Neural cell (in vitro differentiated cells): ENCODE results near the gene LTB4R2. TPM values are rescaled to one million over a fixed set of nuclear protein-coding genes. Genes with fewer than 3 reads are reported as not detected.

Source experiments
- H2AFZ ChIP-seq: fragments of 200-600, 300-800 bp; sonication (generic), shearing (Covaris generic); 2 replicates; pipeline ENCODE4 v1.6.0; 2014; ENCODE audit warnings: low read depth, mild to moderate bottlenecking, antibody characterized with exemption, low read length, moderate library complexity
- H3F3A ChIP-seq: fragments of 200-600 bp; shearing (Covaris generic); 2 replicates; pipeline ENCODE4 v1.6.1; 2016; ENCODE audit warnings: mild to moderate bottlenecking, moderate library complexity, mixed read lengths, antibody characterized with exemption, low read length; ENCODE audit not compliant: insufficient read depth, poor library complexity, severe bottlenecking
- H3K27ac ChIP-seq: fragments of 200-600, 300-800 bp; sonication (generic), shearing (Covaris generic); 2 replicates; pipeline ENCODE4 v1.5.1; 2014; ENCODE audit warnings: mild to moderate bottlenecking, low read length, moderate library complexity
- H3K27me3 ChIP-seq: fragments of 300-800, 200-600 bp; sonication (generic), shearing (Covaris generic); 2 replicates; pipeline ENCODE4 v1.6.0; 2014; ENCODE audit warnings: mild to moderate bottlenecking, low read depth, low read length, moderate library complexity; ENCODE audit not compliant: insufficient read depth
- H3K36me3 ChIP-seq: fragments of 300-800, 200-600 bp; sonication (generic), shearing (Covaris generic); 2 replicates; pipeline ENCODE4 v1.5.1; 2014; ENCODE audit warnings: mild to moderate bottlenecking, antibody characterized with exemption, low read length, moderate library complexity; ENCODE audit not compliant: insufficient read depth
- H3K4me2 ChIP-seq: fragments of 300-800, 200-600 bp; sonication (generic), shearing (Covaris generic); 2 replicates; pipeline ENCODE4 v1.6.0; 2014; ENCODE audit warnings: mild to moderate bottlenecking, low read length
- H3K4me3 ChIP-seq: fragments of 300-800, 200-600 bp; sonication (generic), shearing (Covaris generic); 2 replicates; pipeline ENCODE4 v1.5.1; 2014; ENCODE audit warnings: mild to moderate bottlenecking, low read length, moderate library complexity
- H3K79me2 ChIP-seq: fragments of 200-600 bp; shearing (Covaris generic); replicated peaks from 2 replicates; pipeline ENCODE4 v1.6.0; 2014; ENCODE audit warnings: mild to moderate bottlenecking, low read length, moderate library complexity; ENCODE audit not compliant: insufficient read depth
- H3K9ac ChIP-seq: fragments of 300-800, 200-600 bp; sonication (generic), shearing (Covaris generic); 2 replicates; pipeline ENCODE4 v1.6.1; 2016; ENCODE audit warnings: mild to moderate bottlenecking, low read length, mixed read lengths
- H3K9me2 ChIP-seq: fragments of 200-600 bp; shearing (Covaris generic); 2 replicates; pipeline ENCODE4 v1.6.1; 2016; ENCODE audit warnings: mild to moderate bottlenecking, low read length, mixed read lengths; ENCODE audit not compliant: insufficient read depth
- H3K9me3 ChIP-seq: fragments of 200-600, 300-800 bp; sonication (generic), shearing (Covaris generic); 2 replicates; pipeline ENCODE4 v1.6.1; 2016; ENCODE audit warnings: mild to moderate bottlenecking, mixed run types, low read length, moderate library complexity, mixed read lengths
- H4K20me1 ChIP-seq: fragments of 200-600 bp; shearing (Covaris generic); 2 replicates; pipeline ENCODE4 v1.6.1; 2016; ENCODE audit warnings: mild to moderate bottlenecking, mixed run types; ENCODE audit not compliant: insufficient read depth
- EP300 ChIP-seq: fragments of 450-650 bp; conservative IDR thresholded peaks from 2 replicates; pipeline ENCODE4 v1.6.1; 2014; ENCODE audit warnings: antibody characterized with exemption, mild to moderate bottlenecking, moderate library complexity; ENCODE audit not compliant: poor library complexity, severe bottlenecking
- EZH2 ChIP-seq: fragments of 200-600, 300-800 bp; shearing (Covaris generic), sonication (generic); IDR thresholded peaks from 2 replicates; pipeline ENCODE4 v1.6.1; 2014; ENCODE audit warnings: antibody characterized with exemption, low read length, borderline replicate concordance, mild to moderate bottlenecking; ENCODE audit not compliant: insufficient read depth, poor library complexity, severe bottlenecking
- MXI1 ChIP-seq: fragments of 450-650 bp; conservative IDR thresholded peaks from 2 replicates; pipeline ENCODE4 v1.6.1; 2014; ENCODE audit warnings: antibody characterized with exemption, mild to moderate bottlenecking; ENCODE audit not compliant: poor library complexity, severe bottlenecking
- POLR2AphosphoS5 ChIP-seq: IDR thresholded peaks from 2 replicates; pipeline ENCODE4 v1.6.1; 2012
- RAD21 ChIP-seq: fragments of 450-650 bp; conservative IDR thresholded peaks from 2 replicates; pipeline ENCODE4 v1.6.1; 2014; ENCODE audit warnings: antibody characterized with exemption, mild to moderate bottlenecking, moderate library complexity
- SMC3 ChIP-seq: fragments of 450-650 bp; conservative IDR thresholded peaks from 2 replicates; pipeline ENCODE4 v1.6.1; 2014; ENCODE audit warnings: antibody characterized with exemption, mild to moderate bottlenecking, moderate library complexity; ENCODE audit not compliant: poor library complexity
- TAF1 ChIP-seq: IDR thresholded peaks from 2 replicates; pipeline ENCODE4 v1.6.1; 2012; ENCODE audit warnings: low read depth
- polyA plus RNA-seq: library from polyadenylated mRNA; depleted of rRNA; stranded (reverse); fragments of >200 nt; gene quantifications from 2 replicates; pipeline ENCODE4 v1.2.3, GENCODE V29; 2014
- TF ChIP-seq, protein P1 (sequence below): IDR thresholded peaks from 2 replicates; pipeline ENCODE4 v1.6.1; 2012; ENCODE audit warnings: borderline replicate concordance
- TF ChIP-seq, protein P2 (sequence below): fragments of 450-650 bp; IDR thresholded peaks from 2 replicates; pipeline ENCODE4 v1.5.1; 2014; ENCODE audit warnings: antibody characterized with exemption, mild to moderate bottlenecking, moderate library complexity; ENCODE audit not compliant: poor library complexity, severe bottlenecking

The LTB4R2 gene
- polyA plus RNA-seq, 1 donor from 2014 or later = 5.0 TPM

GRCh38 chr14:24313913-24314312 is 4.0 kb downstream of the LTB4R2 start:
- Histone ChIP-seq H3K36me3 (no peaks in the 10 kb centered on the region), H3K4me2 (no peak overlapping the region), H3K4me3 (no peak overlapping the region), H3F3A (no peaks in the 10 kb centered on the region), H3K27ac (no peak overlapping the region), H3K79me2 (no peaks in the 10 kb centered on the region), H2AFZ (no peak overlapping the region), H3K27me3 (peaks cover under 1% of the 10 kb centered on the region), H3K9me3 (no peaks in the 10 kb centered on the region), H4K20me1 (no peaks in the 10 kb centered on the region), H3K9ac (no peak overlapping the region), H3K9me2 (no peaks in the 10 kb centered on the region)
- TF ChIP-seq EZH2 = no peak
- TF ChIP-seq RAD21 = no peak
- no peak for TF ChIP-seq POLR2AphosphoS5
- TF ChIP-seq SMC3 = no peak
- TF ChIP-seq, protein P1, sequence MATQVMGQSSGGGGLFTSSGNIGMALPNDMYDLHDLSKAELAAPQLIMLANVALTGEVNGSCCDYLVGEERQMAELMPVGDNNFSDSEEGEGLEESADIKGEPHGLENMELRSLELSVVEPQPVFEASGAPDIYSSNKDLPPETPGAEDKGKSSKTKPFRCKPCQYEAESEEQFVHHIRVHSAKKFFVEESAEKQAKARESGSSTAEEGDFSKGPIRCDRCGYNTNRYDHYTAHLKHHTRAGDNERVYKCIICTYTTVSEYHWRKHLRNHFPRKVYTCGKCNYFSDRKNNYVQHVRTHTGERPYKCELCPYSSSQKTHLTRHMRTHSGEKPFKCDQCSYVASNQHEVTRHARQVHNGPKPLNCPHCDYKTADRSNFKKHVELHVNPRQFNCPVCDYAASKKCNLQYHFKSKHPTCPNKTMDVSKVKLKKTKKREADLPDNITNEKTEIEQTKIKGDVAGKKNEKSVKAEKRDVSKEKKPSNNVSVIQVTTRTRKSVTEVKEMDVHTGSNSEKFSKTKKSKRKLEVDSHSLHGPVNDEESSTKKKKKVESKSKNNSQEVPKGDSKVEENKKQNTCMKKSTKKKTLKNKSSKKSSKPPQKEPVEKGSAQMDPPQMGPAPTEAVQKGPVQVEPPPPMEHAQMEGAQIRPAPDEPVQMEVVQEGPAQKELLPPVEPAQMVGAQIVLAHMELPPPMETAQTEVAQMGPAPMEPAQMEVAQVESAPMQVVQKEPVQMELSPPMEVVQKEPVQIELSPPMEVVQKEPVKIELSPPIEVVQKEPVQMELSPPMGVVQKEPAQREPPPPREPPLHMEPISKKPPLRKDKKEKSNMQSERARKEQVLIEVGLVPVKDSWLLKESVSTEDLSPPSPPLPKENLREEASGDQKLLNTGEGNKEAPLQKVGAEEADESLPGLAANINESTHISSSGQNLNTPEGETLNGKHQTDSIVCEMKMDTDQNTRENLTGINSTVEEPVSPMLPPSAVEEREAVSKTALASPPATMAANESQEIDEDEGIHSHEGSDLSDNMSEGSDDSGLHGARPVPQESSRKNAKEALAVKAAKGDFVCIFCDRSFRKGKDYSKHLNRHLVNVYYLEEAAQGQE = no peak
- TF ChIP-seq TAF1 = no peak
- no peak for TF ChIP-seq MXI1
- TF ChIP-seq, protein P2, sequence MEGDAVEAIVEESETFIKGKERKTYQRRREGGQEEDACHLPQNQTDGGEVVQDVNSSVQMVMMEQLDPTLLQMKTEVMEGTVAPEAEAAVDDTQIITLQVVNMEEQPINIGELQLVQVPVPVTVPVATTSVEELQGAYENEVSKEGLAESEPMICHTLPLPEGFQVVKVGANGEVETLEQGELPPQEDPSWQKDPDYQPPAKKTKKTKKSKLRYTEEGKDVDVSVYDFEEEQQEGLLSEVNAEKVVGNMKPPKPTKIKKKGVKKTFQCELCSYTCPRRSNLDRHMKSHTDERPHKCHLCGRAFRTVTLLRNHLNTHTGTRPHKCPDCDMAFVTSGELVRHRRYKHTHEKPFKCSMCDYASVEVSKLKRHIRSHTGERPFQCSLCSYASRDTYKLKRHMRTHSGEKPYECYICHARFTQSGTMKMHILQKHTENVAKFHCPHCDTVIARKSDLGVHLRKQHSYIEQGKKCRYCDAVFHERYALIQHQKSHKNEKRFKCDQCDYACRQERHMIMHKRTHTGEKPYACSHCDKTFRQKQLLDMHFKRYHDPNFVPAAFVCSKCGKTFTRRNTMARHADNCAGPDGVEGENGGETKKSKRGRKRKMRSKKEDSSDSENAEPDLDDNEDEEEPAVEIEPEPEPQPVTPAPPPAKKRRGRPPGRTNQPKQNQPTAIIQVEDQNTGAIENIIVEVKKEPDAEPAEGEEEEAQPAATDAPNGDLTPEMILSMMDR = no peak
- no peak for TF ChIP-seq EP300

- Histone ChIP-seq H3K9ac (no peak overlapping the region), H3K79me2 (no peaks in the 10 kb centered on the region), H3K27me3 (peaks cover 7% of the 10 kb centered on the region), H3K4me2 (no peak overlapping the region), H3K9me2 (no peaks in the 10 kb centered on the region), H3K36me3 (no peaks in the 10 kb centered on the region), H3K9me3 (no peaks in the 10 kb centered on the region), H2AFZ (no peak overlapping the region), H3K27ac (no peak overlapping the region), H3F3A (no peaks in the 10 kb centered on the region), H3K4me3 (no peak overlapping the region), H4K20me1 (no peaks in the 10 kb centered on the region)
- TF ChIP-seq POLR2AphosphoS5 = no peak
- no peak for TF ChIP-seq TAF1
- TF ChIP-seq EP300 = no peak
- no peak for TF ChIP-seq RAD21
- no peak for TF ChIP-seq MXI1
- TF ChIP-seq, protein P1 = no peak
- no peak for TF ChIP-seq SMC3
Observed at GRCh38 chr14:24314377-24315193, 4.6 kb downstream of the LTB4R2 start.
